NCI-H2196 treated with DMSO at 0.1 percent for 48 hours (cell line): ENCODE measurements around the gene ASIC1.

ENCODE experiments used
- DNase-seq: peaks from one replicate; lab custom pipeline; 2025; ENCODE audit not compliant: unreplicated experiment; lab: John Stamatoyannopoulos, UW

The ASIC1 gene

DNA sequence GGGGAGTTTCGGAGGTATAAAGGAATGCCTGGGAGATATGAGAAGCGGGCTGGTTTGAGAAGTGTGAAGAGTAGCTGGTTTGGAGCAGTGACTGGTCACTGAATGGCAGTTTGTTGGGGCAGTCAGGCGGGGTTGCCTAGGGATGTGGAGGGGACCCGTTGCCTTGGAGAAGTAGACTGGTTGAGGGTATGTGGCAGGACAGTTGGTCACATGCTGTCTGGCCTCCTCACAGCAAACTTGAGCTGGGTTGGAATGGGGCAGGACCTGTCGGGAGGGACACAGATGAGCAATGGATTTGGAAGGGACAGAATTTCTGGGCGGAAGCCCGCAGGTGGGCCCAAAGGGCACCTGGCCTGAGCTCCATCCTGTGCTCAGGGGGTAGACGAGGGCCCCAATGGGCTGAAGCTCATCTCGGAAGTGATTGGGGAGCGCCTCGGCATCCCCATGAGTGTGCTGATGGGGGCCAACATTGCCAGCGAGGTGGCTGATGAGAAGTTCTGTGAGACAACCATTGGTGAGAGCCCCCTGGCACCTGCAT, 48.6 kb downstream of the ASIC1 start:
- DNase-seq: no peak

DNA sequence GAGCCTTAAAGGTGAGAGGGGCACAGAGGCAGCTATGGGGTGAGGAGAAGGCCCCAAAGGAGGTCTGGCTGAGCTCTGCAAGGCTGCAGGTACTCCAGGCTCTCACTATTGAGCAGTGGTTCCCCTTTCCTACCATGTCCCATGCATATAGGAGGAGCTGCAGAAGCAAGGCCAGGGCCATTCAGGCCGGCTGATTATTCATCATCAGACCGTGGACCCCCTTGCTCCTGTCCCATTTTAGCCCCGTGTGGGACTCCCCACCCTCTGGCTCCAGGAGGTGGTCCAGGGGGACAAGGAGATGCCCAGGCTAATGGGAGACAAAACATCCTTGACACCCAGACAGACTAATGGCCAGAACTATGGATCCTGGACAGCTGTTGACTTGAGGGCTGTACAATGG, 49.5 kb downstream of the ASIC1 start:
- DNase-seq: no peak

DNA sequence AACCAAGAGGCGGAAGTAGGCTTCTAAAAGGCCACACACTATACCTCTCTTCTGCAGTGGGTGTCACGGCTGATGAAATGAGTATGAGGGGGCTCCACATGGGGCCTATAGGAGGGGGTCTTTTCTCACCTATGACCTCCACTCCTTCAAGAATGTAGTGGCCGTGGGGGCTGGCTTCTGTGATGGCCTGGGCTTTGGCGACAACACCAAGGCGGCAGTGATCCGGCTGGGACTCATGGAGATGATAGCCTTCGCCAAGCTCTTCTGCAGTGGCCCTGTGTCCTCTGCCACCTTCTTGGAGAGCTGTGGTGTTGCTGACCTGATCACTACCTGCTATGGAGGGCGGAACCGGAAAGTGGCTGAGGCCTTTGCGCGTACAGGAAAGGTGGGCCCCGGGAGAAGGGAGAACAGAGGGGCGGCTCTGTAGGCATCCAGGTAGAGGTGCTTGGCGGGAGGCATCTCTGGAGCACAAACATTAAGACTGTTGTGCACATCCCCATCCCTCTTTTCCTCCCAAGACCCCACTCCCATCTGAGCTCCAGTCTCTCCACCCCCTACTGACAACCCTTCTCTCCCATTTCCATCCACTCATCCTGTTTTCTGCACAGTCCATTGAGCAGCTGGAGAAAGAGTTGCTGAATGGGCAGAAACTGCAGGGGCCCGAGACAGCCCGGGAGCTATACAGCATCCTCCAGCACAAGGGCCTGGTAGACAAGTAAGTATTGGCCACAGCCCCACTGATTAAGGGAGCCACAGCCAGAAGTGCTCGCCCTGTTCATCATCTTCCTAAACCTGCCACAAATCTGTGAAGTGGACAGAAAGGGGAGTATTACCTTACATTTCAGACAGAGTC, 50.2 kb downstream of the ASIC1 start:
- DNase-seq: no peak

DNA sequence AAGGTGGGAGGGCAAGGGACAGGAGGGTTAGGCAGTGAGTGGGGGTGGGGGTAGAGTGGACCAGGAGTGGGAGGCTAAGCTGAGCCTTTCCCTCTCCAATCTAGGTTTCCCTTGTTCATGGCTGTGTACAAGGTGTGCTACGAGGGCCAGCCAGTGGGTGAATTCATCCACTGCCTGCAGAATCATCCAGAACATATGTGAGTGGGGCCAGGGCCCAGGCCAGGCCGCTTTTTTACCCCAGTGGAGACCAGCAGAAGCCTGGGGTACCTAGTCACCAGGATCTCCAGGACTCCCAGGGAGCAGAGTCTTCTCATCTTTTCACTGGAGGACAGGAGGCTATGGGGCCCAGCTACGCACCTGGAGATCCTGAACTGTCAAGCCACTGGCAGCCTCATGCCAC, 51.9 kb downstream of the ASIC1 start:
- no peak for DNase-seq

DNA sequence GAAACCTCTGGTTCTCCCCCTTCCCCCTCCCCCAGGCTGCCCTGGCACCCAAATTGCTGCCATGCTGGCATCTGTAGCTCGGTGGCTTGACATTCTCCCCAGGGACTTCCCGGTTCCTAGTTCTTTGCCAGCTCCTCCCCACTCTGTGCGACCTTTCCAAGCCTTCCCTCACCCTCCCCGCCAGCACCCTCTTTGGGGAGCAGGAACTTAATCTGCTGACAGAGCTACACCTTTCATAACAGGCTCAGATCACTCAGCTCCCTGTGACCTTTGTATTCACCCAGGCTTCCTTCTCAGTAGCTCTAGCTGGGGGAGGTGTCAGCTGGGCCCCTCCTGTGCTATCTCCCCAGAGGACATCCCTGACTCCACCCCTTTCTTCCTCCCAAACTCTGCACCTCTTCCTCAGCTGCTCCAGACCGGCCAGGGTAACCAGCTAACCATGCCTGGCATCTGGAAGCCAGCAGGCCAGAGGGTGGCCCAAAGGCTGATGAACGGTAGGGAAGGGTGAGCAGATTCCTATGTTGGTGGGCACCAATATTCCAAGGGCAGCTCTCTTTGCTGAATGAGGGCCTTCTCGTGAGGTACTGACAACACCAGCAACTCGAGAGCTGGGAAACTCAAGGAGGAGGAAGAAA, 52.8 kb downstream of the ASIC1 start:
- peak; percentile 21 for DNase-seq

DNA sequence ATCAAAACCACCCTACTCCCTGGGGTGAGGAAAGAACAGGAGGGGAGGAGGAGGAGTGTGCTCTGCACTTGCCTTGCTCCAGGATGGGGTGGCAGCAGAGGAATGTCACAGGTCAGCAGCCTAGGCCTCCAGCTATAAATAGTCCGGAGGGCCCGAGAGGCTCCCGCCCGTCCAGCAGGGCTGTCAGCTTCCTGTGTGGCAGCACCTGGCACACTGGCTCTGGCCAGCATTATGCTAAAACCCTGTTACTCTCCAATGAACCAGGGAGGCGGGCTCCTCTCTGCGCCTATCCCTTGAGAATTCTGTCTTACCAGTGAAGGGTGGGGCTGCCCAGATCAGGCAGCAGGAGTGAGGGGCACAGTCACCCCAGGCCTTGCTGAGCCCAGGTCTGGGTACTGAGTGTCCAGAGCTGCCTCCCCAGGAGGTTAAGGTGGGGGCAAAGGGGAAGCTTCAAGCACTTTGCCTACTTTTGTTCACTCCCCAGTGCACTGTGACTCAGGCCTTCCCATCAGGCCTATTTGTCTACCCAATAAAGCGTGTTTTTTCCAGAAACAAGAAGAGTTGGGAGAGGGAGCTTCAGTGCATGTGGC, 53.5 kb downstream of the ASIC1 start:
- peak; percentile 65 for DNase-seq

DNA sequence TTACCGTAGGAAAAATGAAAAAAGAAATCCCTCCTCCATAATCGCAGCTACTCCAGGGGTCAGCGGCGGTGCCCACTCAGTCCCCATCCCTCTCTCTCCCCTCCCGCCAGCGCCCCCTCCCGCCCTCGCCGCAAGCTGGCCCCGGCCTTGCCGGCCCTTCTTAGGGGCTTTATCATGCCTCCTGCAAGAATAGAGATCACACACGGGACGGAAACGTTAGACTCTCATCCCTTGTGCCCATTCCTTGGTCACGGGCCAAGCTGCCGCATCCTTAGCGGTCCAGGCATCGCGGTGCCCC, 53.9 kb downstream of the ASIC1 start:
- DNase-seq: no peak

DNA sequence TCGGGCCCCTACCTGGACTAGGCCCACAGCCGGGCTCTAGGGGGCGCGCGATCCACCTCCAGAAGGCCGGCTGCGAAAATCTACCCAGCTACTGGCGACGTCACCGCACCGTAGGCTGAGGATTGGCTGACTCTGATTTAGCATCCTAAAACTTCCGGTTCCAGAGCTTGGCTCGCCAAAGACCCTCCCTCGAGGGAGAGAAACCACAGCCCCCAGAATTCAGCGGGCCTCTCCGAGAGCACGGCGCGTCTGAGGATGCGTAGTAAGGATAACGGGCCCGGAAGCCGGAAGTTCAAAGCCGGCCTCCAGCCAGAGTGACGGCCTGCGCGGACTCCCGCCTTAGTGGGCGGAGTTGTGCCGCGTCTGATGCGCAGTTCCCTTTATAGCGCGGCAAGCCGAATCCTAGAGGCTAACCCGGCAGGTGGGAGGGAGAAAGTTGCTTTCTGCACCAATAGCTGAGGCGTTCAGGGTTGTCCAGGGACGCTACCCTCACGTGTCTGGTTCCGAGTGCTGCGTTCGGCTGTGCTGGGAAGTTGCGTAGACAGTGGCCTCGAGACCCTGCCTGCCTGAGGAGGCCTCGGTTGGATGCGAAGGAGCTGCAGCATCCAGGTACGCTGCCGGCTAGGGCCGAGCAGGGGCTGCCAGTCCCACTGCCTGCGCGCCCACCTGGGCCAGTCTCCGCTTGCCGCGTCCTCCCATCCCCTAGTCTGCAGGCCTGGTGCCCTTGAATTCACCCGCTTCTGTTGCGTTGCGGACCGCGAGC, 54.5 kb downstream of the ASIC1 start, which contains the start of gene COX14:
TSS of gene COX14 (plus strand) at position 544 of the 763 bp plus-strand sequence. CDS start 7,808 bp downstream, outside the sequence.
- peak; percentile 98 for DNase-seq

DNA sequence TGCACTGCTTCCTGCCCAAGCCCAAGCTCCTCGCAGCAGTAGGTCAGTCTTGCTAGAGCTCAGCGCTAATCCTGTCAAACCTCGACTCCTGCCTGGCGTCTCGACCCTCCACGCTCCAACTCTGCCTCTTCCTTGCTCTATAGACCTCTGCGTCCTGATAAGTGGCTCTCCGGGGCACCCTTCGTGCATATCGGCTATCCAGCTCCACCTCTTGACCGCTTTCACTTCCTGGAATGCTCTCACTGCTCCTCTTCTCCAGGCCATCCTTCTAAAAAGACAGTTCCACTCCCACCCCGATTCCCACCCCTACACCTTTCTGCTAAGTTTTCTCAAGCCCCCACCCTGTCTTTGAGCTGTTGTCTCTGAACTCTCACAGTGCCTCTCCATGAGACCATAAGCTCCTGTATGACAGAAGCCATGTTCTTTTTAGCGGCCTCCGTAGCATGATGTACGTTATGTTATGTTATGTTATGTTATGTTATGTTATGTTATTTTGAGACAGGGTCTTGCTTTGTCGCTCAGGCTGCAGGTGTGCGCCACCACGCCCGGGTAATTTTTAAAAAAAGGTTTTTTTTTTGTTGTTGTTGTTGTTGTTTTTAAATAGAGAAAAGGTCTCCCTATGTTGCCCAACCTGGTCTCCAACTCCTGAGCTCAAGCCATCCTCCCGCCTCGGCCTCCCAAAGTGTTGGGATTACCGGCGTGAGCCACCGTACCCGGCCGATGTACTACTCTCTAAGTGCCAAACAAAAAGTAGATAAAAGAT, 55.2 kb downstream of the ASIC1 start:
- no peak for DNase-seq

DNA sequence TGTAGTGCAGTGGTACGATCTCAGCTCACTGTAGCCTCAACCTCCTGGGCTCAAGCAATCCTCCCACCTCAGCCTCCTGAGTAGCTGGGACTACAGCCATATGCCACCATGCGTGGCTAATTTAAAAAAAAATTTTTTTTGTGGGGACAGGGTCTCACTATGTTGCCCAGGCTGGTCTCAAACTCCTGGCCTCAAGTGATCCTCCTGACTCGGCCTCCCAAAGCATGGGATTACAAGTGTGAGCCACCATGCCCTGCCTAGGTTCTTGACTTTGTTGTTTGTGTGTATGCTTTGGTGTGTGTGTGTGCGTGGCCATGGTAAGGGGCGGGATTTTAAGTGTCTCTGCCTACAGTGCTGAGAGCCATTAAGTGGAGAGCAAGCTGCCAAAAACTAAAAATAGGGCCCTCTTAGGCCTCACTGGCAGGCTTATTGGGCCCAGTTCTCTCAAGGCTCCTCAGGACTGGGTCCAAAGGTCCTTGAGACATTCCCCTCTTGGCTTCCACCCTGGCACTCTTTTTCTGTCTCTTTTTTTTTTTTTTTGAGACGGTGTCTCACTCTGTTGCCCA, 59.7 kb downstream of the ASIC1 start:
- DNase-seq: no peak

DNA sequence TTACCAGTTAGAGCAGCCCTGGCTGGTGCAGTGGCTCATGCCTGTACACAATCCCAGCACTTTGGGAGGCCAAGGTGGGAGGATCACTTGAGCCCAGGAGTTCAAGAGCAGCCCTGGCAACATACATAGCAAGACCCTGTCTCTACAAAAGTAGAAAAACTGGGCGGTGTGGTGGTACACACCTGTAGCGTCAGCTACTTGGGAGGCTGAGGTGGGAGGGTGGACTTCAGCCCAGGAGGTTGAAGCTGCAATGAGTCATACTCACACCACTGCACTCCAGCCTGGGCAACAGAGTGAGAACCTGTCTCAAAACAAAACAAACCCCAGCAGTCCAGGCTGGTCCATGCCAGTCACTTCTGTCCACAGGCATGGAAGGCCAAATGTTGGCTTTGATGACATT, 62.0 kb downstream of the ASIC1 start:
- DNase-seq: no peak

DNA sequence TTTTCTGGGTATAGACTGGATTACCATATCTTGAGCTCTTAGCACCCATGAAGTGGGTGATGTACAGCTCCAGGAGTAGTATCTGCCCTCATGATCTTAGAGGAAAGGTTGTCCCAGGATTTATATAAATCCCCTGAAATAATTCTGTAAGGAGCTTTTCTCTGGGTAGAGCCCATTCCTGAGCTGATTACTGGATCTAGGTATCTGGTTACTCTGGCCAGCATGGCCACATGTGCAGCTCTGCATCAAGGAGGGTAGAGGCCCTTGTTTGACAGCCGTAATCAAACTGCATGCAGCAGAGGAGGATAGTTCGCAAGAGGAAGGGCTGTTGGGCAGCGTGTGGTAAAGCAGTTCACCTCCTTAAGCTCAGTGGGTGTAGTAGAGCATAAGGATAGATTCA, 63.1 kb downstream of the ASIC1 start:
- DNase-seq: no peak

DNA sequence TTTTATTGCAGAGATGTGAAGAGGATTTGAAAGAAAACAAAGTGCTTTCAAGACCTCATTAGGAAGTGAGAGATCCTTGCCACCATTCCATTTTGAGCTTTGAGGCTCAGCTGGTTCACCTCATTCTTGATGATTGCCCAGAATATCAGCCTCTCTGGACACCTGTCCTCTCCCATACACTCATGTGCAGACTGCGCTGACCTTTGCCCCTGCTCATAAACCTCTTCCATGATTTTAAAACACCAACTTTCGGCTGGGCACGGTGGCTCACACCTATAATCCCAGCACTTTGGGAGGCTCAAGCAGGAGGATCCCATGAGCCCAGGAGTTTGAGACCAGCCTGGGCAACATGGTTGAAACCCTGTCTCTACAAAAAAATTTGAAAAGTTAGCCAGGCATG, 63.6 kb downstream of the ASIC1 start:
- DNase-seq: no peak

DNA sequence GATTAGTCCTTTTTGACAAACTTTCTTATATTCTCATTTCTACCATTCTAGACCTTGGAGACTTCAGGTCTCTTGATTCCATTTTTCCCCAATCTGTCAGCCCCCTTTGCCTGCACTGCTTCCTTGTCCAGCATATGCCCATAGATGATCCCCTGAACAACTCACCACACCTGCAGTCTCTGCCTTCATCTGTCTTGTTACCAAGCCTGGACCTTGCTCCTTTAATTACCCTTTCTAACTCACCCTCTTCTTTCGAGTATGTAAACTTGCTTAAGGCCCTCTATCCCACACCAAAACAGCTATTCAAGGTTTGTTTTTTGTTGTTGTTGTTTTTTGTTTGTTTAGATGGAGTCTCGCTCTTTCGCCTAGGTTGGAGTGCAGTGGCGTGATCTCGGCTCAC, 64.2 kb downstream of the ASIC1 start:
- no peak for DNase-seq

DNA sequence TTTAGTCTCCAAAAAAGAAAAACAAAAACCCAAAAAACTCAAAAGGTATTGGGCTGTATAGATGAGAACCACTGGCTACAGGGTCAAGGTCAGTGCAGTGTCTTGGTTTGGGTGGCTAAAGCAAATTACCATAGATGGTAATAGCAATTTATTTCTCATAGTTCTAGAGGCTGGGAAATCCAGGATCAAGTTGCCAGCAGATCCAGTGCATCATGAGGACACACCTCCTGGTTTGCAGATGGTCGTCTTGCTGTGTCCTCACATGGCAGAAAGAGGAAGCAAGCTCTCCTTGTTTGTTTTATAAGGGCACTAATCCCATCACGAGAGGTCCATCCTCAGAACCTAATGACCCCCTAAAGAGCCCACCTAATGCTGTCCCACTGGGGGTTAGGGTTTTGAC, 65.8 kb downstream of the ASIC1 start:
- no peak for DNase-seq

DNA sequence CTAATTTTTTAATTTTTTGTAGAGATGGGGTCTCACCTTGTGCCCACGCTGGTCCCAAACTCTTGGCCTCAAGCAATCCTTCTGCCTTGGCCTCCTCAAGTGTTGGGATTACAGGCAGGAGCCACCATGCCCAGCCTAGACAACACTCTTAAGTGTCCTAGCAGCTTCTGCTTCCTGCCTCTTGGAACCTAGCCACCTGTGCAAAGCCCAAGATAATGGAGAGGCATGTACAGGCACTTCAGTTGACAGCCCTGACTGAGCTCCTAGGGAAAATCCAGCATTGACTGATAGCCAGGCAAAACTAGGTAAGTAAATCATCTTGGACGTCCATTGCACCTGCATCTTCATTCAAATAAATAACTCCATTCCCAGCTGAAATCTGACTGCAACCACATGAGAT, 70.2 kb downstream of the ASIC1 start:
- DNase-seq: peak; percentile 36

DNA sequence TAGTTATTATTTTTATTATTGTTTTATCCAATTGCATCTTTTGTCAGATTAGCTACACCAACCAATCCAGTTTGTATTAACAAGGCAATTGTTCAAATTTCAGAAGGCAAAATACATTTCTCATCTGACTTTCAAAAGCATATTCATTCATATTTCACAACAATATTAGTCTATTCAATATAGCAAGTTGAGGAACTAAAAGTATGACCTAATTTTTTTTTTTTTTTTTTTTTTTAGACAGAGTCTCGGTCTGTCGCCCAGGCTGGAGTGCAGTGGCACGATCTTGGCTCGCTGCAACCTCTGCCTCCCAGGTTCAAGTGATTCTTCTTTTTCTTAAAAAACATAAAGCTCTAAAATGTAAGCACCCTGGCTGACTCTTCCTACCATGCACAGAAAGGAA, 71.9 kb downstream of the ASIC1 start:
- DNase-seq: no peak

DNA sequence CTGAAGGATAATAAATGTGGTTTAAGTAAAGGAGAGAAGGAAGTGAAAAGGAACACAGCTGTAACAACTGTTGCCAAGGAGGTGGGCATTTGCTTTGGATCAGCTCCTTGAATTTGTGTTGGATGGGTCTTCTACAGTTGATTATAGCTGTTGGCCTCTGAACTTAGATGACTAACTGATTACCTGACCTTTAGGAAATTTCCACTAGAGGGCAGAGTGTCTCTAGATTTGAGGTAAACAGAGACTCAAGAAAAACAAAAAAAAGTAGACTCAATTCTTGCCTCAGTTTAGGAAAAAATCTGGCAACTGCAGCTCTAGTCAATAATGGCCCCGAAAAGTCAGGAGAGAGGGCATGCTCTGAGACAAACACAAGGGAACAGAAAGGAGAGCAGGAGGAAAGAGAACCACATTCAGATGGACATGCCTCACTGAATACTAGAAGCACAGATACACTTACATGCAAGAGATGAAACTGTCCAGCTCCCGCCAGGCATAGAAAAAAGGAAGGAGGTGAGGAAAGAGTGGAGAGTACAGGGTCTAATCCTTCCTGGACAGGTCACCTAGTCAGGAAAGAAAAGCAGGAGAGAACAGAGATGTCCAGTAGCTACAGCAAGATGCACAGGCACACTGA, 75.2 kb downstream of the ASIC1 start:
- DNase-seq: no peak
